Testis (tissue), 3 donors: ENCODE results near the gene RDH12. TPM values are rescaled to one million over a fixed set of nuclear protein-coding genes. Genes with fewer than 3 reads are reported as not detected.

Experiments
- DNase-seq: peaks from one replicate; pipeline ENCODE4 v3.0.0-alpha.2; 2019
- H3K27ac ChIP-seq, 2 donors: fragments of 200-600 bp; sonication (generic); one replicate each; pipeline ENCODE4 v1.5.1; 2019
- H3K27me3 ChIP-seq: fragments of 200-600 bp; sonication (generic); one replicate; pipeline ENCODE4 v1.5.1; 2019
- H3K36me3 ChIP-seq: fragments of 200-600 bp; sonication (generic); one replicate; pipeline ENCODE4 v1.5.1; 2017; ENCODE audit warnings: low read depth; ENCODE audit errors: missing control alignments
- H3K4me1 ChIP-seq: fragments of 200-600 bp; sonication (generic); one replicate; pipeline ENCODE4 v1.5.1; 2019
- H3K4me3 ChIP-seq, 2 donors: fragments of 200-600 bp; sonication (generic); one replicate each; pipeline ENCODE4 v1.5.1; 2017 to 2019
- H3K9me3 ChIP-seq: fragments of 200-600 bp; sonication (generic); one replicate; pipeline ENCODE4 v1.5.1; 2017
- CTCF ChIP-seq, 3 experiments: fragments of 450-650 bp in 2 of 3; fragments of 200-600 bp in 1 of 3; sonication (generic) in 1 of 3; IDR thresholded peaks; one replicate each; pipeline ENCODE4 v1.5.1; 2016 to 2019; ENCODE audit warnings: antibody characterized with exemption in 3 of 3, mild to moderate bottlenecking in 2 of 3, moderate library complexity in 1 of 3
- POLR2A ChIP-seq: fragments of 450-650 bp; IDR thresholded peaks from one replicate; pipeline ENCODE4 v1.6.1; 2017; ENCODE audit warnings: antibody characterized with exemption, mild to moderate bottlenecking, moderate library complexity
- WGBS, 2 donors: methylation state at CpG; one replicate each; pipeline ENCODE4 v1.1.5; 2018; 5-methylcytosine and 5-hydroxymethylcytosine counted together
- intact Hi-C: fragments of 100-400 bp; cut with DNase I; formaldehyde crosslinking; loops from one replicate; pipeline ENCODE4 v1.15.1; 2023; ENCODE audit warnings: low total_unique reads
- polyA plus RNA-seq: library from polyadenylated mRNA; stranded (reverse); fragments of 350-450 nt; fragmentation: Illumina TruSeq; extraction: RNeasy Lipid Tissue Mini Kit (QIAGEN cat#74804); gene quantifications from one replicate; pipeline ENCODE4 v1.2.3, GENCODE V29; 2014; ENCODE audit warnings: low read depth, low replicate concordance; ENCODE audit not compliant: insufficient read depth
- total RNA-seq, 2 donors: library from RNA; depleted of rRNA; stranded (reverse); fragments of >200 nt; gene quantifications; one replicate each; pipeline ENCODE4 v1.2.3, GENCODE V29; 2016

The RDH12 gene
- total and polyA plus RNA-seq, 3 donors from 2014 or later = 0.37 to 0.63 (median 0.40) TPM

GRCh38 chr14:67721875-67722274, 20.2 kb downstream of the RDH12 start:
- no peak overlapping the region for H3K27ac ChIP-seq
- H3K4me1 ChIP-seq = peaks cover 3% of the 10 kb centered on the region
- H3K9me3 ChIP-seq = no peaks in the 10 kb centered on the region
- H3K4me3 ChIP-seq = no peak overlapping the region
- H3K36me3 ChIP-seq = no peaks in the 10 kb centered on the region
- no peak for DNase-seq
- H3K27me3 ChIP-seq = no peaks in the 10 kb centered on the region
- 58 to 67% methylated on average over 5 of the region's 5 CpGs for WGBS, 2 donors
- TF ChIP-seq CTCF (IDR thresholded peaks at IDR 0.05) (no peak), POLR2A (no peak)
- intact Hi-C loops = no loop called here

GRCh38 chr14:67722293-67722692, 20.6 kb downstream of the RDH12 start:
- H3K27me3 ChIP-seq = no peaks in the 10 kb centered on the region
- H3K9me3 ChIP-seq = no peaks in the 10 kb centered on the region
- intact Hi-C loops = no loop called here
- 34 to 46% methylated on average over 2 to 3 of the region's 3 CpGs for WGBS, 2 donors
- no peak for TF ChIP-seq CTCF (IDR thresholded peaks at IDR 0.05)
- H3K4me3 ChIP-seq = no peak overlapping the region
- no peaks in the 10 kb centered on the region for H3K36me3 ChIP-seq
- DNase-seq = peak; percentile 66
- H3K27ac ChIP-seq = no peak overlapping the region
- H3K4me1 ChIP-seq = peaks cover 3% of the 10 kb centered on the region

- no peak for DNase-seq
- WGBS, 2 donors = 90 to 92% methylated on average over 5 of the region's 5 CpGs
- no peaks in the 10 kb centered on the region for H3K27me3 ChIP-seq
- TF ChIP-seq CTCF (IDR thresholded peaks at IDR 0.05) (no peak), POLR2A (no peak)
- no peaks in the 10 kb centered on the region for H3K9me3 ChIP-seq
- no peak overlapping the region for H3K27ac ChIP-seq
- H3K4me3 ChIP-seq = no peak overlapping the region
- intact Hi-C loops = no loop called here
- peaks cover 12% of the 10 kb centered on the region for H3K4me1 ChIP-seq
- H3K36me3 ChIP-seq = no peaks in the 10 kb centered on the region
Observed at GRCh38 chr14:67725171-67725570, 23.5 kb downstream of the RDH12 start.

GRCh38 chr14:67727361-67727760, 25.7 kb downstream of the RDH12 start:
- Histone ChIP-seq H3K36me3 (no peaks in the 10 kb centered on the region), H3K9me3 (no peaks in the 10 kb centered on the region), H3K4me1 (peaks cover 10% of the 10 kb centered on the region), H3K27me3 (no peaks in the 10 kb centered on the region), H3K4me3 (no peak overlapping the region), H3K27ac (no peak overlapping the region)
- TF ChIP-seq POLR2A = no peak
- TF ChIP-seq CTCF (IDR thresholded peaks at IDR 0.05) = no peak
- intact Hi-C loops = no loop called here
- 95 to 98% methylated on average over 7 of the region's 7 CpGs for WGBS, 2 donors
- no peak for DNase-seq

- Histone ChIP-seq H3K36me3 (no peaks in the 10 kb centered on the region), H3K27me3 (no peaks in the 10 kb centered on the region), H3K4me3 (no peak overlapping the region), H3K9me3 (no peaks in the 10 kb centered on the region), H3K27ac (no peak overlapping the region), H3K4me1 (peaks cover 9% of the 10 kb centered on the region)
- intact Hi-C loops = no loop called here
- TF ChIP-seq POLR2A (no peak), CTCF (IDR thresholded peaks at IDR 0.05) (no peak)
- no peak for DNase-seq
Observed at GRCh38 chr14:67728258-67728657, 26.6 kb downstream of the RDH12 start.
